ENCODE data around the gene ACTRT2. TPM values are rescaled to one million over a fixed set of nuclear protein-coding genes. Genes with fewer than 3 reads are reported as not detected.

The ACTRT2 gene
- total RNA-seq, 1 donor from 2014 or later: not detected

- DNase-seq: no peak
- Mint-ChIP-seq H3K4me1 (ENCODE audit: low read depth, unreplicated experiment) (no peaks in the 10 kb centered on the region), H3K36me3 (ENCODE audit: unreplicated experiment) (peaks cover 20% of the 10 kb centered on the region), H3K27ac (ENCODE audit: unreplicated experiment) (no peak overlapping the region), H3K9me3 (ENCODE audit: unreplicated experiment) (peaks cover 9% of the 10 kb centered on the region), H3K27me3 (ENCODE audit: unreplicated experiment) (peaks cover 4% of the 10 kb centered on the region), H3K4me3 (ENCODE audit: unreplicated experiment) (no peak overlapping the region)
- no peak for TF ChIP-seq CTCF (IDR thresholded peaks at IDR 0.05; ENCODE audit: partially characterized antibody, unreplicated experiment)
Measured at GRCh38 chr1:3011631-3012455, 9.4 kb upstream of the ACTRT2 start.

GRCh38 chr1:3012456-3013291 is 8.6 kb upstream of the ACTRT2 start:
- Mint-ChIP-seq H3K27me3 (ENCODE audit: unreplicated experiment) (peaks cover 4% of the 10 kb centered on the region), H3K9me3 (ENCODE audit: unreplicated experiment) (peaks cover 9% of the 10 kb centered on the region), H3K4me3 (ENCODE audit: unreplicated experiment) (no peak overlapping the region), H3K36me3 (ENCODE audit: unreplicated experiment) (peaks cover 13% of the 10 kb centered on the region), H3K4me1 (ENCODE audit: low read depth, unreplicated experiment) (no peaks in the 10 kb centered on the region), H3K27ac (ENCODE audit: unreplicated experiment) (no peak overlapping the region)
- TF ChIP-seq CTCF (IDR thresholded peaks at IDR 0.05; ENCODE audit: partially characterized antibody, unreplicated experiment): peak; percentile 92
- DNase-seq: peak; percentile 64

GRCh38 chr1:3013371-3014049 is 7.8 kb upstream of the ACTRT2 start:
- peaks cover 3% of the 10 kb centered on the region for H3K9me3 Mint-ChIP-seq (ENCODE audit: unreplicated experiment)
- no peak for TF ChIP-seq CTCF (IDR thresholded peaks at IDR 0.05; ENCODE audit: partially characterized antibody, unreplicated experiment)
- H3K36me3 Mint-ChIP-seq (ENCODE audit: unreplicated experiment): peaks cover 9% of the 10 kb centered on the region
- H3K27ac Mint-ChIP-seq (ENCODE audit: unreplicated experiment): no peak overlapping the region
- no peak for DNase-seq
- no peak overlapping the region for H3K4me3 Mint-ChIP-seq (ENCODE audit: unreplicated experiment)
- H3K4me1 Mint-ChIP-seq (ENCODE audit: low read depth, unreplicated experiment): no peaks in the 10 kb centered on the region
- peaks cover 4% of the 10 kb centered on the region for H3K27me3 Mint-ChIP-seq (ENCODE audit: unreplicated experiment)

DNA sequence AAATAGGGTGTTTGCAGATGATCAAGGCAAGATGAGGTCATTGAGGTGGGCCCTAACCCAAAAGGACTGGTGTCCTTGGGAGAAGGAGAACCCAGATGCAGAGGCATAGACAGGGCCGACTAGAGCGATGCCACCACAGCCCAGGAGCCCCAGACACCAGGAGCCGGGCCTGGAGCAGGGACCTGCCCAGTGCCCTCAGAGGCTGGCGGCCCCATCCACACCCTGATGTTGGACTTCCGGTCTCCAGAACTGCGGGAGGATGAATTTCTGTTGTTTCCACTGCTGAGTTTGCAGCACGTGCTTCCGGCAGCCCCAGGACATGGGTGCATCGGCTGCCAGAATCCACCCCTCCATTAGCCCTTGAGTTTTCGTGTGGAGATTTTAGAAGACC is 7.2 kb upstream of the ACTRT2 start:
- no peak for TF ChIP-seq CTCF (IDR thresholded peaks at IDR 0.05; ENCODE audit: partially characterized antibody, unreplicated experiment)
- no peak overlapping the region for H3K4me3 Mint-ChIP-seq (ENCODE audit: unreplicated experiment)
- peaks cover 9% of the 10 kb centered on the region for H3K36me3 Mint-ChIP-seq (ENCODE audit: unreplicated experiment)
- no peak for DNase-seq
- H3K27ac Mint-ChIP-seq (ENCODE audit: unreplicated experiment): no peak overlapping the region
- H3K27me3 Mint-ChIP-seq (ENCODE audit: unreplicated experiment): peaks cover 4% of the 10 kb centered on the region
- no peaks in the 10 kb centered on the region for H3K4me1 Mint-ChIP-seq (ENCODE audit: low read depth, unreplicated experiment)
- H3K9me3 Mint-ChIP-seq (ENCODE audit: unreplicated experiment): peaks cover 2% of the 10 kb centered on the region

Data from glutamatergic neuron (in vitro differentiated cells).